Measurements from ENCODE around the gene OAF. TPM values are rescaled to one million over a fixed set of nuclear protein-coding genes. Genes with fewer than 3 reads are reported as not detected.
A peak's percentile ranks its signal among the peaks of the same experiment; 100 is the strongest.

OAF gene
- 100 to 1,000 TPM in 2 of 7 donors, 10 to 100 TPM in 5; 26.6 to 170 (median 66.5) TPM for total RNA-seq
- polyA plus RNA-seq: 10 to 100 TPM; 38.1 to 44.1 TPM
- long read RNA-seq, donor 1, transcript OAF-201 (4 exons, 2,525 nt): major isoform, 27 of 68 reads
- long read RNA-seq, donor 1, partial matches to known transcripts: 17 of 68 reads
- long read RNA-seq, donor 1, other reads (novel, unspliced or antisense): 24 of 68 reads
- long read RNA-seq, donor 2, transcript OAF-201 (4 exons, 2,525 nt): major isoform, 16 of 16 reads
- long read RNA-seq, donor 2, partial matches to known transcripts: 0 of 16 reads
- long read RNA-seq, donor 2, other reads (novel, unspliced or antisense): 0 of 16 reads
- long read RNA-seq, donor 3, transcript OAF-201 (4 exons, 2,525 nt): major isoform, 260 of 285 reads
- long read RNA-seq, donor 3, partial matches to known transcripts: 5 of 285 reads
- long read RNA-seq, donor 3, other reads (novel, unspliced or antisense): 16 of 285 reads

- TF ChIP-seq CTCF (IDR thresholded peaks at IDR 0.05) (peak in 2 of 3 donors; percentile 33 to 68), POLR2A (IDR thresholded peaks at IDR 0.05) (peak; percentile 24), EP300 (IDR thresholded peaks at IDR 0.05) (no peak)
- H3K4me3 ChIP-seq: peak within 1 kb of the TSS; percentile 63
- peaks cover 18% of the 10 kb centered on the region for H3K4me1 ChIP-seq (ENCODE audit: insufficient read depth)
- H3K9me3 ChIP-seq: no peaks in the 10 kb centered on the region
- no peaks in the 10 kb centered on the region for H3K36me3 ChIP-seq
- H3K27me3 ChIP-seq: no peaks in the 10 kb centered on the region
- H3K27ac ChIP-seq: peak within 1 kb of the TSS; percentile 42 to 89
- DNase-seq: peak; percentile 76 to 81 (median 78)
- intact Hi-C loops (cut with DNase I): loop anchor here in 1 of 4 donors (2.0 kb wide), 1 partner anchor 26 kb away; no protein-coding TSS in a partner anchor
- 0 to 1% (median 0%) methylated on average over 79 to 108 of the region's 108 CpGs for WGBS, 3 donors
Measured at GRCh38 chr11:120210626-120211521, at the start of gene OAF. OAF (plus strand) TSS chr11:120211032; CDS start chr11:120211280, 248 bp downstream.

- 64 to 83% (median 71%) methylated on average over 11 of the region's 11 CpGs for WGBS, 3 donors
- DNase-seq: no peak
Measured at GRCh38 chr11:120167659-120168058, 43.2 kb upstream of the OAF start.

GRCh38 chr11:120168108-120168959 lies 42.5 kb upstream of the OAF start:
- intact Hi-C loops (cut with DNase I): no loop called here
- H3K4me1 ChIP-seq (ENCODE audit: insufficient read depth): no peaks in the 10 kb centered on the region
- H3K36me3 ChIP-seq: no peaks in the 10 kb centered on the region
- H3K9me3 ChIP-seq: no peaks in the 10 kb centered on the region
- DNase-seq: peak in 1 of 5 donors; percentile 42
- H3K27me3 ChIP-seq: no peaks in the 10 kb centered on the region
- H3K27ac ChIP-seq: no peak overlapping the region
- WGBS, 3 donors: 27 to 39% (median 30%) methylated on average over 35 of the region's 35 CpGs
- TF ChIP-seq POLR2A (IDR thresholded peaks at IDR 0.05) (no peak), EP300 (IDR thresholded peaks at IDR 0.05) (no peak), CTCF (IDR thresholded peaks at IDR 0.05) (no peak)
- peak overlapping the region; percentile 45 for H3K4me3 ChIP-seq

More at GRCh38 chr11:120167659-120168058, 43.2 kb upstream of the OAF start:
- TF ChIP-seq POLR2A (IDR thresholded peaks at IDR 0.05) (no peak), CTCF (IDR thresholded peaks at IDR 0.05) (no peak), EP300 (IDR thresholded peaks at IDR 0.05) (no peak)
- Histone ChIP-seq H3K27me3 (no peaks in the 10 kb centered on the region), H3K4me3 (no peak overlapping the region), H3K4me1 (ENCODE audit: insufficient read depth) (no peaks in the 10 kb centered on the region), H3K9me3 (no peaks in the 10 kb centered on the region), H3K36me3 (no peaks in the 10 kb centered on the region), H3K27ac (no peak overlapping the region)
- intact Hi-C loops (cut with DNase I): no loop called here
